Panc1 (cell line): ENCODE results near the gene GTF2H3. TPM values are rescaled to one million over a fixed set of nuclear protein-coding genes. Genes with fewer than 3 reads are reported as not detected.

Experiments
- ATAC-seq: fragments of 200-7000 bp; cut with Tn5 transposase; 2 replicates; pipeline ENCODE4 v1.9.1; 2020; ENCODE audit warnings: mild to moderate bottlenecking, moderate library complexity
- BruUV-seq: library from RNA; stranded (reverse); fragments of 400-500 nt; replicated peaks from 2 replicates; lab custom pipeline; 2021; lab: Mats Ljungman, UMichigan
- CTCF ChIA-PET: fragments of 300-600 bp; sonication (Branson Sonifier 250); formaldehyde crosslinking; loops from one replicate; lab custom pipeline; 2022; ENCODE audit warnings: antibody characterized with exemption; lab: Charles Lee
- POLR2A ChIA-PET: fragments of 300-600 bp; sonication (Branson Sonifier 250); formaldehyde crosslinking; loops from one replicate; lab custom pipeline; 2022; ENCODE audit warnings: antibody characterized with exemption; lab: Charles Lee
- DNase-seq: peaks from one replicate; pipeline ENCODE4 v3.0.0-alpha.2; 2010; ENCODE audit warnings: low read depth, low spot score
- H3K27ac ChIP-seq: 2 replicates; pipeline ENCODE4 v1.5.1; 2011; ENCODE audit warnings: mild to moderate bottlenecking, low read length, inconsistent platforms
- H3K27me3 ChIP-seq: fragments of 200-500 bp; sonication (Bioruptor generic); 2 replicates; pipeline ENCODE4 v1.6.0; 2014; ENCODE audit warnings: low read length, inconsistent platforms; ENCODE audit not compliant: control insufficient read depth, insufficient read depth
- H3K36me3 ChIP-seq: fragments of 200-500 bp; sonication (Bioruptor generic); 2 replicates; pipeline ENCODE4 v1.5.1; 2014; ENCODE audit warnings: inconsistent platforms, mild to moderate bottlenecking, low read length, moderate library complexity; ENCODE audit not compliant: control insufficient read depth, insufficient read depth
- H3K4me1 ChIP-seq: 2 replicates; pipeline ENCODE4 v1.5.1; 2011; ENCODE audit warnings: inconsistent platforms, mild to moderate bottlenecking, low read length, moderate library complexity; ENCODE audit not compliant: control insufficient read depth, insufficient read depth
- H3K4me3 ChIP-seq, 2 experiments: 2 replicates each; pipeline ENCODE4 v1.5.1; 2011 to 2012; ENCODE audit warnings: low read depth in 2 of 2, low read length in 2 of 2, mild to moderate bottlenecking in 2 of 2, inconsistent platforms in 1 of 2, moderate library complexity in 1 of 2
- H3K9me3 ChIP-seq: fragments of 200-500 bp; sonication (Bioruptor generic); 2 replicates; pipeline ENCODE4 v1.5.1; 2014; ENCODE audit warnings: low read depth, mild to moderate bottlenecking, inconsistent platforms, low read length, moderate library complexity; ENCODE audit not compliant: control insufficient read depth, insufficient read depth
- POLR2AphosphoS5 ChIP-seq: IDR thresholded peaks from 2 replicates; pipeline ENCODE4 v1.6.1; 2012; ENCODE audit warnings: mild to moderate bottlenecking, low read depth, low read length, moderate library complexity
- SIN3A ChIP-seq: IDR thresholded peaks from 2 replicates; pipeline ENCODE4 v1.6.1; 2012; ENCODE audit warnings: low read depth, mild to moderate bottlenecking, low read length, moderate library complexity, borderline replicate concordance; ENCODE audit not compliant: insufficient read depth
- TCF7L2 ChIP-seq: IDR thresholded peaks from 2 replicates; pipeline ENCODE4 v1.6.1; 2011; ENCODE audit warnings: mild to moderate bottlenecking, low read depth, low read length, inconsistent platforms
- in situ Hi-C: cut with HindIII; loops from 2 replicates; pipeline ENCODE4 v1.10.0; 2016; ENCODE audit warnings: low sequenced_read_pairs, low pct_unique_long_range_greater_than_20kb
- intact Hi-C: fragments of 100-400 bp; cut with micrococcal nuclease; formaldehyde crosslinking; loops from one replicate; pipeline ENCODE4 v1.10.0; 2022; ENCODE audit not compliant: unreplicated experiment
- total RNA-seq: library from RNA; stranded (reverse); gene quantifications from one replicate; pipeline ENCODE4 v1.2.1, GENCODE V29; 2021; ENCODE audit not compliant: unreplicated experiment
- TF ChIP-seq, protein P1 (sequence below), 2 experiments: IDR thresholded peaks; 2 replicates each; pipeline ENCODE4 v1.6.1; 2011 to 2012; ENCODE audit warnings: low read depth in 2 of 2, control low read depth in 1 of 2, low read length in 1 of 2, mild to moderate bottlenecking in 1 of 2, moderate library complexity in 1 of 2; ENCODE audit not compliant: insufficient read depth in 1 of 2
- TF ChIP-seq, protein P2 (sequence below): fragments of 450-650 bp; IDR thresholded peaks from 2 replicates; pipeline ENCODE4 v1.5.1; 2017; ENCODE audit warnings: mild to moderate bottlenecking

GTF2H3 gene
- total RNA-seq, 1 experiment from 2014 or later: 40.7 TPM

DNA sequence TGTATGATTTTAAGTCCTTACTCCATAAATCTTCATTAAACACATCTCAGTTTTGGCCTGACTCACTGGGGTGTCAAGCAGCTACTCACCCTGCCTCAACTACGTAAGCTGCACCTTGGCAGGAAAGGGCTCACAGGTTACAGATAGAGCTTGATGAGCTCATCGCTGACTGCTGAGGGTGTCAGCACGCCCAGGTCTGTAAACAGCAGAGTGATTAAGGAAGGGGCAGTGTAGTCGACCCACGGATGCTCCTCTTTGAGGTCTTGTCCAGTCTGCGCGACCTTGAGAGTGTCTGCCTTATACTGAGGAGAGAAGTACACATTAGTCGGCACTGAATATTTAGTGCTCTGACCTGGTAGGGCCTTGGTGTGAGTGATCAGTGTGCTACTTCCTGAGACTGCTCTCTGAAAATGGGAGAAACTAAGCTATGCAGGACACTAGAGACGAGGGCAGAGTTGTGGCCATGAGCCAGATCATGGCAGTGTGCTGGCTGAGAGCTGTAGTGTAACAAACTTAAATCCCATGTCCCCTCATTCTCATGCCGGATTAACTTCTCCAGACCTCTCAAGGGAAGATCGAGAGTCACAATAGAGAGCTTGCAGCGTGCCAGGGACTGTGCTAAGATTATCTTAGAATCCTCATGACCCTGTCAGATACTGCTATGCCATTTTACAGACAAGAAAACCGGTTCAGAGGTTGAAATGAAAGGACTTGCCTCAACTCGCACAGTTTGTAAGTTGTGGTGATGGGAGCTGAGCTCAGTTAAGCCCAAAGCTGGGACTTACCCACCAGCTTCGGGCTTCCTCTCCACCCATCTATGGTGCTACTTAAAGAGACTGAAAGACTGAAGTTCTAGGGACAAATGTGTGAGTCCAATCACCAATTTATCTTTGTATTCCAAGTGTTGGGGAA lies 11.8 kb upstream of the GTF2H3 start:
- H3K36me3 ChIP-seq: peaks cover 29% of the 10 kb centered on the region
- ChIA-PET POLR2A (interaction anchor here (0.7 kb wide), 1 partner anchor 10 kb away, joined by 3 read pairs; no protein-coding TSS in a partner anchor), CTCF (no interaction called here)
- no peaks in the 10 kb centered on the region for H3K9me3 ChIP-seq
- intact Hi-C loops (no loop called here), in situ Hi-C loops (no loop called here)
- DNase-seq (no peak), ATAC-seq (peak; percentile 39; the same call in 1 of the 2 replicates)
- H3K4me3 ChIP-seq: no peak overlapping the region
- H3K4me1 ChIP-seq: no peaks in the 10 kb centered on the region
- BruUV-seq: no TSS peak
- TF ChIP-seq, protein P1, sequence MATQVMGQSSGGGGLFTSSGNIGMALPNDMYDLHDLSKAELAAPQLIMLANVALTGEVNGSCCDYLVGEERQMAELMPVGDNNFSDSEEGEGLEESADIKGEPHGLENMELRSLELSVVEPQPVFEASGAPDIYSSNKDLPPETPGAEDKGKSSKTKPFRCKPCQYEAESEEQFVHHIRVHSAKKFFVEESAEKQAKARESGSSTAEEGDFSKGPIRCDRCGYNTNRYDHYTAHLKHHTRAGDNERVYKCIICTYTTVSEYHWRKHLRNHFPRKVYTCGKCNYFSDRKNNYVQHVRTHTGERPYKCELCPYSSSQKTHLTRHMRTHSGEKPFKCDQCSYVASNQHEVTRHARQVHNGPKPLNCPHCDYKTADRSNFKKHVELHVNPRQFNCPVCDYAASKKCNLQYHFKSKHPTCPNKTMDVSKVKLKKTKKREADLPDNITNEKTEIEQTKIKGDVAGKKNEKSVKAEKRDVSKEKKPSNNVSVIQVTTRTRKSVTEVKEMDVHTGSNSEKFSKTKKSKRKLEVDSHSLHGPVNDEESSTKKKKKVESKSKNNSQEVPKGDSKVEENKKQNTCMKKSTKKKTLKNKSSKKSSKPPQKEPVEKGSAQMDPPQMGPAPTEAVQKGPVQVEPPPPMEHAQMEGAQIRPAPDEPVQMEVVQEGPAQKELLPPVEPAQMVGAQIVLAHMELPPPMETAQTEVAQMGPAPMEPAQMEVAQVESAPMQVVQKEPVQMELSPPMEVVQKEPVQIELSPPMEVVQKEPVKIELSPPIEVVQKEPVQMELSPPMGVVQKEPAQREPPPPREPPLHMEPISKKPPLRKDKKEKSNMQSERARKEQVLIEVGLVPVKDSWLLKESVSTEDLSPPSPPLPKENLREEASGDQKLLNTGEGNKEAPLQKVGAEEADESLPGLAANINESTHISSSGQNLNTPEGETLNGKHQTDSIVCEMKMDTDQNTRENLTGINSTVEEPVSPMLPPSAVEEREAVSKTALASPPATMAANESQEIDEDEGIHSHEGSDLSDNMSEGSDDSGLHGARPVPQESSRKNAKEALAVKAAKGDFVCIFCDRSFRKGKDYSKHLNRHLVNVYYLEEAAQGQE (IDR thresholded peaks at IDR 0.05; ENCODE audit: insufficient read depth in 1 of 2, low read depth in 2 of 2, low read length in 1 of 2): no peak
- TF ChIP-seq, protein P2, sequence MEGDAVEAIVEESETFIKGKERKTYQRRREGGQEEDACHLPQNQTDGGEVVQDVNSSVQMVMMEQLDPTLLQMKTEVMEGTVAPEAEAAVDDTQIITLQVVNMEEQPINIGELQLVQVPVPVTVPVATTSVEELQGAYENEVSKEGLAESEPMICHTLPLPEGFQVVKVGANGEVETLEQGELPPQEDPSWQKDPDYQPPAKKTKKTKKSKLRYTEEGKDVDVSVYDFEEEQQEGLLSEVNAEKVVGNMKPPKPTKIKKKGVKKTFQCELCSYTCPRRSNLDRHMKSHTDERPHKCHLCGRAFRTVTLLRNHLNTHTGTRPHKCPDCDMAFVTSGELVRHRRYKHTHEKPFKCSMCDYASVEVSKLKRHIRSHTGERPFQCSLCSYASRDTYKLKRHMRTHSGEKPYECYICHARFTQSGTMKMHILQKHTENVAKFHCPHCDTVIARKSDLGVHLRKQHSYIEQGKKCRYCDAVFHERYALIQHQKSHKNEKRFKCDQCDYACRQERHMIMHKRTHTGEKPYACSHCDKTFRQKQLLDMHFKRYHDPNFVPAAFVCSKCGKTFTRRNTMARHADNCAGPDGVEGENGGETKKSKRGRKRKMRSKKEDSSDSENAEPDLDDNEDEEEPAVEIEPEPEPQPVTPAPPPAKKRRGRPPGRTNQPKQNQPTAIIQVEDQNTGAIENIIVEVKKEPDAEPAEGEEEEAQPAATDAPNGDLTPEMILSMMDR: no peak
- no peaks in the 10 kb centered on the region for H3K27me3 ChIP-seq
- no peak overlapping the region for H3K27ac ChIP-seq

- peaks cover 5% of the 10 kb centered on the region; the same call in 1 of the 2 replicates for H3K4me1 ChIP-seq
- in situ Hi-C loops (no loop called here), intact Hi-C loops (no loop called here)
- peaks cover 5% of the 10 kb centered on the region; the same call in 1 of the 2 replicates for H3K36me3 ChIP-seq
- TF ChIP-seq POLR2AphosphoS5: no peak
- TF ChIP-seq, protein P1 (IDR thresholded peaks at IDR 0.05; ENCODE audit: insufficient read depth in 1 of 2, low read depth in 2 of 2, low read length in 1 of 2): no peak
- no peak for TF ChIP-seq SIN3A
- TF ChIP-seq, protein P2: no peak
- TF ChIP-seq TCF7L2: no peak
- TSS peak; percentile 97 for BruUV-seq
- H3K9me3 ChIP-seq: no peaks in the 10 kb centered on the region
- H3K4me3 ChIP-seq: peak overlapping the region; percentile 97 to 99
- peak overlapping the region; percentile 86 for H3K27ac ChIP-seq
- no peaks in the 10 kb centered on the region for H3K27me3 ChIP-seq
- CTCF ChIA-PET: no interaction called here
- no peak for DNase-seq
- POLR2A ChIA-PET: interaction anchor here (0.6 to 1.1 kb wide), 2 partner anchors 31 to 48 kb away, joined by 3 to 7 read pairs; no protein-coding TSS in a partner anchor
- 0 out of 2 replicates have a peak, but pooled peaks have one; percentile 5 for ATAC-seq
These were observed 523 bp downstream of the GTF2H3 start for GRCh38 chr12:123634142-123634561.
